Kidney (tissue), 22 donors: Measurements from ENCODE around the gene FZD1. TPM values are rescaled to one million over a fixed set of nuclear protein-coding genes. Genes with fewer than 3 reads are reported as not detected.

Experiments
- DNase-seq, 5 donors: peaks; one replicate each; pipeline ENCODE4 v3.0.0-alpha.2; 2013 to 2020
- FAIRE-seq: peaks from 2 replicates; lab custom pipeline; 2012; peaks lifted over from hg19 to GRCh38; lab: Jason Lieb, UNC
- H3K27ac ChIP-seq, 2 donors: one replicate each; pipeline ENCODE4 v1.7.0; 2013; ENCODE audit warnings: low read depth in 2 of 2, low read length in 2 of 2, inconsistent platforms in 1 of 2
- H3K27me3 ChIP-seq: one replicate; pipeline ENCODE4 v1.7.1; 2013; ENCODE audit warnings: low read length, inconsistent platforms; ENCODE audit not compliant: control insufficient read depth, insufficient read depth
- H3K36me3 ChIP-seq, 3 donors: one replicate each; pipeline versions ENCODE4 v1.7.0 to v1.7.1; 2013; ENCODE audit warnings: low read length in 3 of 3, control low read depth in 1 of 3, inconsistent platforms in 1 of 3; ENCODE audit not compliant: insufficient read depth in 3 of 3, control insufficient read depth in 2 of 3
- H3K4me1 ChIP-seq, 3 donors: one replicate each; pipeline versions ENCODE4 v1.7.0 to v1.7.1; 2013; ENCODE audit warnings: low read length in 3 of 3, inconsistent platforms in 1 of 3, low read depth in 1 of 3; ENCODE audit not compliant: control insufficient read depth in 2 of 3, insufficient read depth in 2 of 3
- H3K4me3 ChIP-seq, 3 donors: one replicate each; pipeline versions ENCODE4 v1.7.0 to v1.8.1; 2013; ENCODE audit warnings: low read length in 3 of 3, control low read depth in 1 of 3, inconsistent platforms in 1 of 3
- H3K9ac ChIP-seq, 3 donors: one replicate each; pipeline versions ENCODE4 v1.7.0 to v1.7.1; 2013; ENCODE audit warnings: low read length in 3 of 3, control low read depth in 1 of 3, inconsistent platforms in 1 of 3
- H3K9me3 ChIP-seq, 3 donors: one replicate each; pipeline versions ENCODE4 v1.7.0 to v1.7.1; 2013; ENCODE audit warnings: low read length in 3 of 3, control low read depth in 1 of 3, inconsistent platforms in 1 of 3; ENCODE audit not compliant: control insufficient read depth in 2 of 3, insufficient read depth in 1 of 3
- CTCF ChIP-seq: IDR thresholded peaks from 3 replicates; pipeline ENCODE4 v1.5.1; 2012; ENCODE audit warnings: mild to moderate bottlenecking, moderate library complexity, borderline replicate concordance; ENCODE audit not compliant: insufficient read depth; ENCODE audit errors: extremely low read depth
- intact Hi-C: fragments of 100-400 bp; cut with DNase I; formaldehyde crosslinking; loops from one replicate; pipeline ENCODE4 v1.11.1; 2022
- long read RNA-seq, 10 donors: library from polyadenylated mRNA in 1 of 10; unstranded in 1 of 10; transcript quantifications; one replicate each; pipeline ENCODE4 v2.0.0 and lab custom pipeline, GENCODE V29; 2021 to 2026
- polyA plus RNA-seq: library from polyadenylated mRNA; stranded (reverse); fragments of 350-450 nt; fragmentation: Illumina TruSeq; extraction: RNeasy Lipid Tissue Mini Kit (QIAGEN cat#74804); gene quantifications from one replicate; pipeline ENCODE4 v1.2.3, GENCODE V29; 2014; ENCODE audit warnings: low read depth, low replicate concordance; ENCODE audit not compliant: insufficient read depth
- total RNA-seq: library from RNA; stranded (reverse); fragmentation: NEBNext Ultra II Directional; extraction: Animal tissue kit (Norgen Biotek cat#: 25700); gene quantifications from one replicate; pipeline ENCODE4 v1.2.1, GENCODE V29; 2021
- donor health status: control.
- donor health status: control.
- donor health status: control.
- donor health status: control.
- donor health status: control.
- donor health status: DM: yes; HTN: yes; CAD: no.
- donor health status: Normal renal cell carcinoma (clear cell type).

Gene FZD1
- 34.8 TPM for total RNA-seq
- 8.6 TPM for polyA plus RNA-seq
- long read RNA-seq, donor 1, full-length matches to known transcripts, result 66 of 66 reads
- long read RNA-seq, donor 1, partial matches to known transcripts, result 0 of 66 reads
- long read RNA-seq, donor 1, other reads (novel, unspliced or antisense), result 0 of 66 reads
- long read RNA-seq, donor 2, full-length matches to known transcripts, result 63 of 63 reads
- long read RNA-seq, donor 2, partial matches to known transcripts, result 0 of 63 reads
- long read RNA-seq, donor 2, other reads (novel, unspliced or antisense), result 0 of 63 reads
- long read RNA-seq, donor 3, full-length matches to known transcripts, result 58 of 58 reads
- long read RNA-seq, donor 3, partial matches to known transcripts, result 0 of 58 reads
- long read RNA-seq, donor 3, other reads (novel, unspliced or antisense), result 0 of 58 reads
- long read RNA-seq, donor 4, full-length matches to known transcripts, result 46 of 46 reads
- long read RNA-seq, donor 4, partial matches to known transcripts, result 0 of 46 reads
- long read RNA-seq, donor 4, other reads (novel, unspliced or antisense), result 0 of 46 reads
- long read RNA-seq, donor 5, full-length matches to known transcripts, result 5 of 5 reads
- long read RNA-seq, donor 5, partial matches to known transcripts, result 0 of 5 reads
- long read RNA-seq, donor 5, other reads (novel, unspliced or antisense), result 0 of 5 reads
- long read RNA-seq, donor 6, full-length matches to known transcripts, result 37 of 37 reads
- long read RNA-seq, donor 6, partial matches to known transcripts, result 0 of 37 reads
- long read RNA-seq, donor 6, other reads (novel, unspliced or antisense), result 0 of 37 reads
- long read RNA-seq, donor 7, full-length matches to known transcripts, result 142 of 142 reads
- long read RNA-seq, donor 7, partial matches to known transcripts, result 0 of 142 reads
- long read RNA-seq, donor 7, other reads (novel, unspliced or antisense), result 0 of 142 reads
- long read RNA-seq, donor 8, full-length matches to known transcripts, result 71 of 71 reads
- long read RNA-seq, donor 8, partial matches to known transcripts, result 0 of 71 reads
- long read RNA-seq, donor 8, other reads (novel, unspliced or antisense), result 0 of 71 reads
- long read RNA-seq, donor 9, full-length matches to known transcripts, result 60 of 60 reads
- long read RNA-seq, donor 9, partial matches to known transcripts, result 0 of 60 reads
- long read RNA-seq, donor 9, other reads (novel, unspliced or antisense), result 0 of 60 reads
- long read RNA-seq, donor 10, full-length matches to known transcripts, result 65 of 65 reads
- long read RNA-seq, donor 10, partial matches to known transcripts, result 0 of 65 reads
- long read RNA-seq, donor 10, other reads (novel, unspliced or antisense), result 0 of 65 reads

GRCh38 chr7:91264046-91264923, at the start of gene FZD1:
Gene FZD1, plus strand, starts transcription at chr7:91264433. Its CDS starts 448 bp downstream, at chr7:91264881.
- H3K4me3 ChIP-seq, result peak within 1 kb of the TSS; percentile 83 to 96 (median 93)
- H3K27ac ChIP-seq, result peak within 1 kb of the TSS; percentile 88 to 89
- TF ChIP-seq CTCF, result no peak
- no peaks in the 10 kb centered on the region for H3K36me3 ChIP-seq
- FAIRE-seq, result peak; percentile 56
- no peaks in the 10 kb centered on the region for H3K27me3 ChIP-seq
- intact Hi-C loops, result no loop called here
- peak; percentile 99 to 100 (median 99) for DNase-seq
- H3K4me1 ChIP-seq, result peaks cover 3 to 7% (median 5%) of the 10 kb centered on the region in 3 donors
- H3K9me3 ChIP-seq, result no peaks in the 10 kb centered on the region
- H3K9ac ChIP-seq, result peak within 1 kb of the TSS; percentile 51 to 93 (median 80)

GRCh38 chr7:91226411-91226810, 37.8 kb upstream of the FZD1 start:
- H3K36me3 ChIP-seq, result no peaks in the 10 kb centered on the region
- no peaks in the 10 kb centered on the region for H3K27me3 ChIP-seq
- TF ChIP-seq CTCF, result no peak
- H3K27ac ChIP-seq, result no peak overlapping the region
- no peaks in the 10 kb centered on the region for H3K4me1 ChIP-seq
- no peaks in the 10 kb centered on the region for H3K9me3 ChIP-seq
- H3K4me3 ChIP-seq, result no peak overlapping the region
- DNase-seq, result no peak
- FAIRE-seq, result no peak
- no peak overlapping the region for H3K9ac ChIP-seq
- intact Hi-C loops, result no loop called here

DNA sequence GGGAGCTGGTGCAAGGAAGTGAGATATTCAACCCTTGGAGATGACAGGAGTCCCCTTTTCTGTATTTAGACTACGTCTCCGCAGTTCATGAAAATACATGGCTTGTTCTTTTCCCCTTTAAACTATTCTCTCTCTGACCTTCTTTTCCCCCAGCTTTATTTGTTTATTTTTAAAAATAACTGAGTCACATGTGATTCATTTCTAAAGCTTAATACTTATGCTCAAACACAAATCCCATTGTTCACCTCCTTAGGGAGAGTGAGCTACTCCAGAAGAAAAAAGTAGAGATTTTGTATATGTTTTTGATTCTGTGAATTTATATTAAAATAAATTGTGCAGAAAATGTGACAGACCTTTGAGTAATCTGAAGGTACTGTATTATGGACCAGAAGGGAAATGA, 35.9 kb upstream of the FZD1 start:
- FAIRE-seq, result no peak
- no peak for TF ChIP-seq CTCF
- Histone ChIP-seq H3K4me1 (no peaks in the 10 kb centered on the region), H3K36me3 (no peaks in the 10 kb centered on the region), H3K9me3 (no peaks in the 10 kb centered on the region), H3K4me3 (no peak overlapping the region), H3K27me3 (no peaks in the 10 kb centered on the region), H3K9ac (no peak overlapping the region), H3K27ac (no peak overlapping the region)
- no peak for DNase-seq
- intact Hi-C loops, result no loop called here
